Transverse colon (tissue), 4 donors: Measurements from ENCODE around the gene GABPA. TPM values are rescaled to one million over a fixed set of nuclear protein-coding genes. Genes with fewer than 3 reads are reported as not detected.

Source experiments
- DNase-seq: peaks from one replicate; pipeline ENCODE4 v3.0.0-alpha.2; 2019
- H3K27ac ChIP-seq, 4 donors: fragments of 200-600 bp; sonication (generic); 2 replicates each; pipeline ENCODE4 v1.5.1; 2016 to 2018; ENCODE audit warnings: inconsistent platforms in 4 of 4
- H3K27me3 ChIP-seq: fragments of 200-600 bp; sonication (generic); 2 replicates; pipeline ENCODE4 v1.5.1; 2017; ENCODE audit warnings: inconsistent platforms
- H3K36me3 ChIP-seq, 4 donors: fragments of 200-600 bp; sonication (generic); 2 replicates each; pipeline ENCODE4 v1.5.1; 2017 to 2019; ENCODE audit warnings: inconsistent platforms in 4 of 4
- H3K4me1 ChIP-seq, 4 donors: fragments of 200-600 bp; sonication (generic); 2 replicates each; pipeline ENCODE4 v1.5.1; 2017 to 2020; ENCODE audit warnings: inconsistent platforms in 4 of 4
- H3K4me3 ChIP-seq, 4 donors: fragments of 200-600 bp; sonication (generic); 1 replicate in 1 of 4; 2 replicates in 3 of 4; pipeline versions ENCODE4 v1.5.1 to v1.6.1; 2017 to 2019; ENCODE audit warnings: inconsistent platforms in 4 of 4
- H3K9me3 ChIP-seq, 2 donors: fragments of 200-600 bp; sonication (generic); 2 replicates each; pipeline ENCODE4 v1.5.1; 2017 to 2019; ENCODE audit warnings: inconsistent platforms in 2 of 2
- CTCF ChIP-seq, 5 experiments: fragments of 200-600 bp in 3 of 5; fragments of 450-650 bp in 2 of 5; sonication (generic) in 3 of 5; IDR thresholded peaks; 1 replicate in 2 of 5; 2 replicates in 3 of 5; pipeline ENCODE4 v1.5.1; 2016 to 2017; ENCODE audit warnings: antibody characterized with exemption in 5 of 5, inconsistent platforms in 3 of 5, mild to moderate bottlenecking in 2 of 5, moderate library complexity in 1 of 5
- EP300 ChIP-seq: sonication (generic); formaldehyde crosslinking; IDR thresholded peaks from one replicate; pipeline ENCODE4 v1.6.1; 2017; ENCODE audit warnings: antibody characterized with exemption, low read depth
- POLR2A ChIP-seq: fragments of 450-650 bp; IDR thresholded peaks from one replicate; pipeline ENCODE4 v1.6.1; 2016; ENCODE audit warnings: antibody characterized with exemption, mild to moderate bottlenecking, moderate library complexity
- POLR2AphosphoS5 ChIP-seq, 3 donors: sonication (generic); formaldehyde crosslinking; IDR thresholded peaks; one replicate each; pipeline ENCODE4 v1.6.1; 2016; ENCODE audit warnings: antibody characterized with exemption in 3 of 3
- WGBS, 2 donors: methylation state at CpG; one replicate each; pipeline ENCODE4 v1.1.5; 2018; ENCODE audit warnings: low coverage in 1 of 2; 5-methylcytosine and 5-hydroxymethylcytosine counted together
- in situ Hi-C, 4 donors: fragments of 200-750 bp; cut with MboI; loops; one replicate each; pipeline versions ENCODE4 v1.15.0 to v1.15.1; 2017; ENCODE audit warnings: low sequenced_read_pairs in 3 of 4, low pct_ligation_motif_present in 1 of 4, low pct_unique_long_range_greater_than_20kb in 1 of 4
- intact Hi-C: fragments of 100-400 bp; cut with DNase I; formaldehyde crosslinking; loops from one replicate; pipeline ENCODE4 v1.15.1; 2023; ENCODE audit warnings: low total_unique reads
- total RNA-seq, 4 donors: library from RNA; depleted of rRNA; stranded (reverse); fragments of >200 nt; gene quantifications; one replicate each; pipeline ENCODE4 v1.1.0, GENCODE V29; 2016

GABPA gene
- total RNA-seq, 4 donors from 2014 or later = 5.4 to 23.3 (median 18.6) TPM

GRCh38 chr21:25811186-25811585, 76.4 kb downstream of the GABPA start:
- DNase-seq = no peak
- WGBS, 2 donors = 93 to 100% methylated on average over 1 of the region's 1 CpG
- Histone ChIP-seq H3K36me3 (no peaks in the 10 kb centered on the region), H3K9me3 (no peaks in the 10 kb centered on the region), H3K27ac (no peak overlapping the region), H3K27me3 (no peaks in the 10 kb centered on the region), H3K4me1 (peaks cover 0 to 5% (median 0%) of the 10 kb centered on the region in 4 donors), H3K4me3 (no peak overlapping the region)
- TF ChIP-seq CTCF (IDR thresholded peaks at IDR 0.05) (no peak), POLR2AphosphoS5 (IDR thresholded peaks at IDR 0.05) (no peak), POLR2A (no peak), EP300 (no peak)
- in situ Hi-C loops = no loop called here
- intact Hi-C loops = no loop called here

DNA sequence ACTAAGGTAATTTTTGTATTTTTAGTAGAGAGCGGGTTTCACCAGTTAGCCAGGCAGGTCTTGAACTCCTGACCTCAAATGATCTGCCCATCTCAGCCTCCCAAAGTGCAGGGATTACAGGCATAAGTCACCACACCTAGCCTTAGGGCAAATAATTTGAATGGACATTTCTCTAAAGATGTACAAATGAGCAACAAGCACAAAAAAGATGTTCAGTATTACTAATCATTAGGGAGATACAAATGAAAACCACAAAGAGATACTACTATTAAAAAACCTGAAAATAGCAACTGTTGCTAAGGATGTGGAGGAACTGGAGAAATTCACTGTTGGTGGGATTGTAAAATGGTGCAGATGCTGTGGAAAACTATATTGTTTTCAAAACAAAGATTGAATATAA, 79.1 kb downstream of the GABPA start:
- intact Hi-C loops (no loop called here), in situ Hi-C loops (no loop called here)
- TF ChIP-seq POLR2A (no peak), CTCF (IDR thresholded peaks at IDR 0.05) (no peak)
- H3K4me3 ChIP-seq = no peak overlapping the region
- H3K27me3 ChIP-seq = no peaks in the 10 kb centered on the region
- 75 to 94% methylated on average over 1 of the region's 1 CpG for WGBS, 2 donors
- H3K27ac ChIP-seq = no peak overlapping the region
- no peak for DNase-seq
- peaks cover 0 to 16% (median 0%) of the 10 kb centered on the region in 4 donors for H3K4me1 ChIP-seq
- no peaks in the 10 kb centered on the region for H3K9me3 ChIP-seq
- no peaks in the 10 kb centered on the region for H3K36me3 ChIP-seq

GRCh38 chr21:25818121-25818520, 83.3 kb downstream of the GABPA start:
- no peaks in the 10 kb centered on the region for H3K27me3 ChIP-seq
- H3K4me1 ChIP-seq = peaks cover 0 to 19% (median 2%) of the 10 kb centered on the region in 4 donors
- in situ Hi-C loops (no loop called here), intact Hi-C loops (no loop called here)
- H3K9me3 ChIP-seq = no peaks in the 10 kb centered on the region
- no peak overlapping the region for H3K27ac ChIP-seq
- WGBS, 2 donors = 44 to 58% methylated on average over 2 to 5 of the region's 5 CpGs
- no peak overlapping the region for H3K4me3 ChIP-seq
- no peaks in the 10 kb centered on the region for H3K36me3 ChIP-seq
- TF ChIP-seq POLR2A (no peak), EP300 (no peak), POLR2AphosphoS5 (IDR thresholded peaks at IDR 0.05) (no peak), CTCF (IDR thresholded peaks at IDR 0.05) (no peak)
- no peak for DNase-seq

DNA sequence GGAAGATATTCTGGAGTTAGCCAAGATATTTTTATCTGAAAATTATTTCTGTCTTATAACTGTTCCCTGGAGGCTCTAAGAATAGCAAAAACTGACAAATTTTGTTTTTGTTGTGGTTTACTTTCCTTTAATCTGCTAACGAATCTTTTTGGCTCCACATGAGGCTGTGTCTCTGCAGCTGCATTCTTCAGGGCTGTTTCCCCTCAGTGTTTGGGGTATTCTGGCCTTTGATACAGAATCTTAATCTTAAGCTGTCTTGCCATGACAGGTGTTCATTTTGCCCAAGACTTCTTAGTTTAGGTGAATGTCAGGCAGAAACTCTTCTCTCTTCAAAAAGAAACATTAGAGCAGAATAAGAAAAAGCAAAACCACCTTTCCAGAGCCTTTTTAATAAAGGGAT, 83.8 kb downstream of the GABPA start:
- WGBS, 2 donors = 59 to 80% methylated on average over 1 of the region's 1 CpG
- no peak for DNase-seq
- no peak for TF ChIP-seq CTCF (IDR thresholded peaks at IDR 0.05)
- TF ChIP-seq POLR2AphosphoS5 (IDR thresholded peaks at IDR 0.05) = no peak
- no peak for TF ChIP-seq EP300
- TF ChIP-seq POLR2A = no peak
- Histone ChIP-seq H3K9me3 (no peaks in the 10 kb centered on the region), H3K27me3 (no peaks in the 10 kb centered on the region), H3K4me1 (peaks cover 0 to 21% (median 2%) of the 10 kb centered on the region in 4 donors), H3K36me3 (no peaks in the 10 kb centered on the region), H3K27ac (no peak overlapping the region), H3K4me3 (no peak overlapping the region)
- in situ Hi-C loops (no loop called here), intact Hi-C loops (no loop called here)

Other genes with a start within 250 kb of the GABPA start
- gene MRPL39, start 127.5 kb upstream of the GABPA start, total RNA-seq = 10 to 100 TPM in 3 of 4 donors, not detected in 1; 10.1 to 16.8 (median 14.9) TPM
- 1 to 10 TPM in 3 of 4 donors, under 1 TPM in 1; 0.75 to 7.4 (median 4.7) TPM for gene JAM2, start 95.7 kb upstream of the GABPA start, total RNA-seq
- 100 to 1,000 TPM in 1 of 4 donors, 10 to 100 TPM in 3; 56.9 to 147 (median 78.4) TPM for gene ATP5PF, start 68 bp upstream of the GABPA start, total RNA-seq